ENCODE results near the gene PIP4K2C.
"Not testable (repeated sequence)": the region's sequence is repeated elsewhere in the genome, so short reads cannot be mapped to it uniquely, and the experiment has no call there.

Gene PIP4K2C

GRCh38 chr12:57585156-57585555 lies 5.8 kb upstream of the PIP4K2C start:
- peaks cover 6% of the 10 kb centered on the region for H3K27me3 ChIP-seq (ENCODE audit: insufficient read depth, poor library complexity, severe bottlenecking)
- DNase-seq (ENCODE audit: low read depth in 1 of 2, low spot score in 1 of 2) = no peak
- TF ChIP-seq POLR2AphosphoS5 (IDR thresholded peaks at IDR 0.05; ENCODE audit: low read depth) (no peak), CTCF (IDR thresholded peaks at IDR 0.05; ENCODE audit: insufficient read depth, low read length) (no peak), GABPA (IDR thresholded peaks at IDR 0.05; ENCODE audit: low read depth) (no peak), SPI1 (IDR thresholded peaks at IDR 0.05; ENCODE audit: borderline replicate concordance, low read depth) (no peak), REST (IDR thresholded peaks at IDR 0.05; ENCODE audit: insufficient replicate concordance, low read depth) (no peak)

GRCh38 chr12:57586128-57586527 lies 4.9 kb upstream of the PIP4K2C start:
- TF ChIP-seq CTCF (IDR thresholded peaks at IDR 0.05; ENCODE audit: insufficient read depth, low read length) (no peak), GABPA (IDR thresholded peaks at IDR 0.05; ENCODE audit: low read depth) (no peak), SPI1 (IDR thresholded peaks at IDR 0.05; ENCODE audit: borderline replicate concordance, low read depth) (no peak)

More at GRCh38 chr12:57585156-57585555, 5.8 kb upstream of the PIP4K2C start:
- H3K27ac ChIP-seq (replicated peaks) = no peak overlapping the region
- H3K4me3 ChIP-seq (replicated peaks; ENCODE audit: insufficient read depth, low read length) = no peak overlapping the region

GRCh38 chr12:57586832-57587429 lies 4.1 kb upstream of the PIP4K2C start:
- H3K4me3 ChIP-seq (replicated peaks; ENCODE audit: insufficient read depth, low read length) = no peak overlapping the region
- no peak overlapping the region for H3K27ac ChIP-seq (replicated peaks)
- DNase-seq (ENCODE audit: low read depth in 1 of 2, low spot score in 1 of 2) = no peak
- H3K27me3 ChIP-seq (ENCODE audit: insufficient read depth, poor library complexity, severe bottlenecking) = peaks cover 6% of the 10 kb centered on the region
- no peak for TF ChIP-seq POLR2AphosphoS5 (IDR thresholded peaks at IDR 0.05; ENCODE audit: low read depth)
- no peak for TF ChIP-seq GABPA (IDR thresholded peaks at IDR 0.05; ENCODE audit: low read depth)
- TF ChIP-seq SPI1 (IDR thresholded peaks at IDR 0.05; ENCODE audit: borderline replicate concordance, low read depth) = no peak
- no peak for TF ChIP-seq CTCF (IDR thresholded peaks at IDR 0.05; ENCODE audit: insufficient read depth, low read length)
- TF ChIP-seq REST (IDR thresholded peaks at IDR 0.05; ENCODE audit: insufficient replicate concordance, low read depth) = no peak

More at GRCh38 chr12:57586128-57586527, 4.9 kb upstream of the PIP4K2C start:
- Histone ChIP-seq H3K4me3 (replicated peaks; ENCODE audit: insufficient read depth, low read length) (no peak overlapping the region), H3K27me3 (ENCODE audit: insufficient read depth, poor library complexity, severe bottlenecking) (peaks cover 6% of the 10 kb centered on the region), H3K27ac (replicated peaks) (no peak overlapping the region)
- no peak for DNase-seq (ENCODE audit: low read depth in 1 of 2, low spot score in 1 of 2)

- DNase-seq (ENCODE audit: low read depth in 1 of 2, low spot score in 1 of 2); H3K4me3 ChIP-seq (replicated peaks; ENCODE audit: insufficient read depth, low read length); H3K27ac ChIP-seq (replicated peaks); H3K27me3 ChIP-seq (ENCODE audit: insufficient read depth, poor library complexity, severe bottlenecking): not testable (repeated sequence)
Observed at GRCh38 chr12:57588951-57589610, 1.9 kb upstream of the PIP4K2C start.
